ENCODE measurements around the gene OSBP2.

- TF ChIP-seq CTCF (IDR thresholded peaks at IDR 0.05) = no peak
- no peak for TF ChIP-seq EZH2phosphoT487 (IDR thresholded peaks at IDR 0.05)
- TF ChIP-seq EZH2 (IDR thresholded peaks at IDR 0.05) = no peak
These were observed 52.8 kb downstream of the OSBP2 start for GRCh38 chr22:30747493-30747892.

All from neural progenitor cell (in vitro differentiated cells).